ENCODE results near the gene SLC25A17.
"Not testable (repeated sequence)": the region's sequence is repeated elsewhere in the genome, so short reads cannot be mapped to it uniquely, and the experiment has no call there.

Gene SLC25A17

DNA sequence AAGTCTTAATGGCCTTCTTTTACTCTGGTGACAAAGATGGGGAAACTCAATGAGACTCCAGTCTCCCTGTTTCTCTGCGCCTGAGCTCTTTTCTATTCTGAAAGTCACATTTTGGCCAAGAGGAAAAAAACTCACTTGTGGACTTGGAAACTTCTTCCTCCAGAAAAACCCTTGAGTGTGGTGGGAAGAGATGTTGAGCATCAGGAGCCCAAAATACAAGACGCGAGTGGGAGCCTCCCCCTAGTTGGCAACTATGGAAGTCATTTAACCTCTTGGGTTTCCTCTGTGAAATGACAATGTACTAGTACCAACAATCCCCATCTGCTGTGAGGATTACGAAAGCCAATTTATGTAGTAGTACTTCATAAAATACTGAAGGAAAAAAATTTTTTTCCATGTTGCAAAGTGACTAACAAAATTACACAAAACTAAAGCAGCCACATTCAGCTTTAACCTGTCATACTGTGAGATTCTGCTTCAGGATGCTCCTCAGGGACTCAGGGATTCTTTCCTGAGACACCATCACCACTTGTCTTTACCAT, 524 bp upstream of the SLC25A17 start:
- DNase-seq (ENCODE audit: low spot score), result peak; percentile 43

DNA sequence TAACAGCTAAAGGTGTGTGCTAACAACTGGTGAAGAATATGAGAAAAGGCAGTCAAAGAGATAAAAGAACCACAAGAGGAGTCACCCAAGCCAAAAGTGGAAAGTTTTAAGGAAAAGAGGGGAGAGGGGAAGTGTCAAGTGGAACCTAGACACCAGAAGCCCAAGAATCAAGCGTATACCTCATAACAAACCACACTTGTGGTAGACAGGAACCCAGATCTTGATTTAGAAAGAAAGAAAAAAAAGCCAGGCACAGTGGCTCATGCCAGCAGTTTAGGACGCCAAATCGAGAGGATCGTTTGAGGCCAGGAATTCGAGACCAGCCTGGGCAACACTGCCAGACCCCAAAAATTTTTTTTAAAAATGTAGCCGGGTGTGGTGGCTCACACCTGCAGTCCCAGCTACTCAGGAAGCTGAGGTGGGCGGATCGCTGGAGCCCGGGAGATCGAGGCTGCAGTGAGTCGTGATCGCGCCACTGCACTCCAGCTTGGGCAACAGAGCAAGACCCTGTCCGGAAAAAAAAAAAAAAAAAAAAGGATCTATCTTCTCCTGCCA, 877 bp downstream of the SLC25A17 start:
- no peak for DNase-seq (ENCODE audit: low spot score)

DNA sequence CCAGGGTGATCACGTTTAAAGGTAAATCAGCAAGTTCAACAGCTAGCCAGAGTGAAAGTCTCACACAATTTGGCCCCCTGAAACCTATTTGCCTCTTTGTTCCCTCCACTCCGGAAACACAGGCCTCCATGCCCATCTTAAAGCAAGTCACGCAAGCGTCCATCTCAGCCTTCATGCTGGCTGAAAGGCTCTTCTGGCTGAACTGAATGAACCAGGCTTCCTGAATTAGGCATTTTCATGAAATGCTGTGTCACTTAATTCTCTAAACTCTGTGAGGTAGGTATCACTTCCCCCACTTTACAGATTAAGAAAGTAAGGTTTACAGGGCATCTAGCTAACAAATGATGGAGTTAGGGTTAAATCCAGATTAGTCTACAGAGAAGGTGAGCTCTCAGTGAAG, 1.4 kb downstream of the SLC25A17 start:
- no peak for DNase-seq (ENCODE audit: low spot score)

DNA sequence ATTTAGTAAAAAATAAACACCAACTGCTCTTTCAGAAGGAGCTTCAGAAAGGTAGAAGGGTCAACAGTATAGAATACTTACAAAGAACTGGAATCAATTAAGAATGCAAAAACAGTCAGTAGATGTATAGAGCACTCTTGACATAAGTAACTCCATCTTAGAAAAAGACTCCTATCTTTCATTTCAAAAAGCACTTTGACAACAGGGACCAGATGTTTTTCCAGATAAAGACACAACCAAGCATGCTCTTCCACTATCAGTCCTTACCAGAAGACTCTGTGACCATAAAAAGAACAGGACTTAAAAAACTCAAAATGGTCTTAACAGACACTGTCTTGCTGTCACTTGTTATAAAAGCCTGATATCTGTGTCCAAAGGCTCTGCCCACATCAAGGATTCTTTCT, 5.2 kb downstream of the SLC25A17 start:
- no peak for DNase-seq (ENCODE audit: low spot score)

DNA sequence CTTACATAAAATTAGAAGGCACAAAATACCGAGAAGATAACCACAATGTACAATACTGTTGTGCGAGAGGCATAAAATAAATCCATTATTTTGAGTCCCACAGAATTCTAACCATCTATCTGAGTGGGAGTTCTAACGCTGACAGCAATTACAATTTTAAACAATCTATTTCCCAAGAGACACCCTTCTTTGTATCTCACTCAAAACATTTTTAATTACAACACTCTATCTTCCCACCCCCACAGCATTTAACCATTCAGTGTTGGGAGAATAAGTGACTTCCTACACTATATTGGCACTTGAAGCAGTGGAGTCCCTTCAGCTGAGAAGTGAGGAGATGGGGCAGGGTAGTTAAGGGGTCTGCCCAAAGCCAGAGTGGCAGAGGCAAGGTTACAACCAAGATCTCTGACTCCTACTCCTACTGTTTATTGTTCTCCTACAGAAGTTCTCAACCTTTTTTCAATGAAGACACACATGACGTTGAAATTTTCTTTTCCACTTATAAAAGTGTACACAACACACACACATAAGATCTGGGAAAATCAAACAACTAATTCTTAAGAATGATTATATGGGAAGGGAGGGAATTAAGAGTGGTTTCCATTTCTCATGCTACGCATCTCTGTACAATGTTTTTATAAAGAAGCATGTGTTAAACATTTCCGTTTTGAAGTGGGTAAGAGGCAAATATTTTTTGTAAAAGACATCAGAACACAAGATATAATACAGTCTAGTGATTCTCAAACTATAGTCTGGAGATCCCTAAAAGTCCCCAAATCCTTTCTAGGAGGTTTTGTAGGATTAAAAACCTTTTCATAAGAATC, 10.9 kb downstream of the SLC25A17 start:
- DNase-seq (ENCODE audit: low spot score), result no peak

DNA sequence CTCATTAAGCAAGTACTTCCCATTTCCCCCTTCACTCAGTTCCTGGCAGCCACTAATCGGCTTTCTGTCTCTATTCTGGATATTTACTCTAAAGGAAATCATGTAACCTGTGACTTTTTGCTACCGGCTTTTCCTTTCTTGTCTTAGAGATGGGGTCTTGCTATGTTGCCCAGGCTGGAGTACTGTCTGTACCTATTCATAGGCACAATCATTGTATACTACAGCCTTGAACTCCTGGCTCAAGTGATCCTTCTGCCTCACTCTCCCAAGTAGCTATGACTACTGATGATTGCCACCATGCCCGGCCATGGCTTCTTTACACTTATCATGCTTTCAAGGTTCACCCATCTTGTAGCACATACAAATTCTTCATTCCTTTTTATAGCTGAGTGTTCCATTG, 12.4 kb downstream of the SLC25A17 start:
- no peak for DNase-seq (ENCODE audit: low spot score)

DNA sequence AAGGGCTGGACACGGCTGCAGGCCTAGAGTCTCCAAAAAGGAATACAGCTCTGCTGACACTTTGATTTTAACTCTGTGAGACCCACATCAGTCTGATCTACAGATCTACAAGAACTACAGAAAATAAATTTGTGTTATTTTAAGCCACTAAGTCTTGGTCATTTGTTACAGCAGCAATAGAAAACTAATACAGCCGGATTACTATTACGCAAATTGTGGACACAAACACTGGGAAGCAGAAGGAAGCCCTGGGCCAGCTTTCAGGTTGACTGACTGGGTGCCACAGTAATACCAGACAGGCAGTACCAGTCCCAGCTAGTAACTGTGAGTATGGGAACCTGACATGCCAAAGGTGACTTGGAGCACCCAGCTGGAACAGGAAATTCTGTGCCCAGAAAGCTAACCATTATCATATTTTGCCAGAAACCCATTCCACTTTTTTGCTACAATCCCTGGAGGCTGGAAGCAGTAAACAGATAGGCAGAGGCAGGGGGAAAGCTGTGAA, 13.4 kb downstream of the SLC25A17 start:
- DNase-seq (ENCODE audit: low spot score), result no peak

DNA sequence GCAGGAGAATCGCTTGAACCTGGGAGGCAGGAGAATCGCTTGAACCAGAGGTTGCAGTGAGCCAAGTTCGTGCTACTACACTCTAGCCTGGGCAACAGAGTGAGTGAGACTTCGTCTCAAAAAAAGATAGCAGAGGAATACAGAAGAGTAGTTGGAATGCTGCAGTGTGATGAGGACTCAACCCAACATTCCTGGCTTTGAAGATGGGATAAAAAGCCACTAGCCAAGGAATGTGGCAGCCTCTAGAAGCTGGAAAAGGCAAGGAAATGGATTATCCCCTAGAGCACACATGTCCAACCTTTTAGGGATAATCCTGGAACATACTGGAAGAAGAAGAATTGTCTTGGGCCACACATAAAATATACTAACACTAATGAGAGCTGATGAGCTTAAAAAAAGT, 13.9 kb downstream of the SLC25A17 start:
- no peak for DNase-seq (ENCODE audit: low spot score)

DNA sequence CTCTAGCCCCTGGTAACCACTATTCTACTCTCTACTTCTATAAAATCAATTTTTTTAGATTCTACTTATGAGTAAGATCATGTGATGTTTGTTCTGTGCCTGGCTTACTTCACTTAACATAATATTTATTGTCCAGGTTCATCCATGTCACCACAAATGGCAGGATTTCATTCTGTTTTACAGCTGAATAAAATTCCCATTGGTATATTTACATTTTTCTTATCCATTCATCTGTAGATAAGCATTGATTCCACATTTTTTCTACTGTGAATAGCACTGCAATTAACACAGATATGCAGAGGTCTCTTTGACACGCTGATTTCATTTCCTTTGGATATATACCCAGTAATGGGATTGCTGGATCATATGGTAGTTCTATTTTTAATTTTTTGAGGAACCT, 15.8 kb downstream of the SLC25A17 start:
- no peak for DNase-seq (ENCODE audit: low spot score)

DNA sequence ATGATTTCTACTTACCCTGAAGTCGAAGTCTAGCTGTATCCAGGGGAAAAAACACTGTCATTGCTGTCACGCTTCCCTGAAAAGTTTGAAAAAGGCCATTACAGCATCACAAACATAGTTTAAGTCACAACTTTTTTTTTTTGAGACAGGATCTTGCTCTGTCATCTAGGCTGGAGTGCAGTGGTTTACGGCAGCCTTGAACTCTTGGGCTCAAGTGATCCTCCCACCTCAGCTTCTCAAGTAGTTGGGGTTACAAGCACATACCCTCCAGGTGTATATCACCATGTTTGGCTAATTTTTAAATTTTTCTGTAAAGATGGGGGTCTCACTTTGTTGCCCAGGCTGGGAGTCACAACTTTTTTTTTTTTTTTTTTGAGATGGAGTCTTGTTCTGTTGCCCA, 20.1 kb downstream of the SLC25A17 start:
- no peak for DNase-seq (ENCODE audit: low spot score)

DNA sequence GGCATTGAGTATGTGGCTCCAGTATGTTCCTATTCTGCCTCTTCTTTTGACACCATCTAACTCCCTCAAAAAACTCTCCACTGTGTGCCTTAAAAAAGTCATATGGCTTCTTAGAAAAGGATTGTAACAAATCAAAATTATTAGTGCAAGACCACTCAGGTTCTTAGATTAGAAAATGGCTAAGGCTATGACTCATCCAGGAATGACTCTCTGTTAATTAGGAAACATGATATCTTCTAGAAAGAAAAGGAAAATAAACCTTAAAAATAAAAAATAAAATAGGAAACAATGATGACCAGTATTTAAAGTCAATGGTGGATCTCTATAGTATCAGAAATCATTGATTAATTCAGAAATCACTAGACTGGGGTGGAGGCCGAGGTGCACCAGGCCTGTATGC, 21.7 kb downstream of the SLC25A17 start:
- no peak for DNase-seq (ENCODE audit: low spot score)

DNA sequence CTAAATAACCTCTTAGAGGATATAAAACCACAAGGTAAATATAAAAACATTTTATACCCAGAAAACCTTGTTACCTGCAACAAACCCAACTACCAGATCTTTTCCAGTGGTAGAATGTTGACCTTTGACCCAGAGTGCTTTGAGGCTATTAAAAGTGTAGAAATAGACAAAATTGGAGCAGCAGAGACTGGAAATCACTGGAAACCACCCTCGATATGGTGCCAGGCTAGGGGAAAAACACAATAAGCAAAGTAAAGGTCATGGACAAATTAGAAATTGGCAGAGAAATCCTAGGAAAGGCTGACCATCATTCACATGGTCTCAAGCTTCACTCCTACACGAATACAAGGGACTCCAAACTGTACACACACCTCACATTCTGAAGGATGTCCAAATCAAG, 26.7 kb downstream of the SLC25A17 start:
- DNase-seq (ENCODE audit: low spot score), result no peak

DNA sequence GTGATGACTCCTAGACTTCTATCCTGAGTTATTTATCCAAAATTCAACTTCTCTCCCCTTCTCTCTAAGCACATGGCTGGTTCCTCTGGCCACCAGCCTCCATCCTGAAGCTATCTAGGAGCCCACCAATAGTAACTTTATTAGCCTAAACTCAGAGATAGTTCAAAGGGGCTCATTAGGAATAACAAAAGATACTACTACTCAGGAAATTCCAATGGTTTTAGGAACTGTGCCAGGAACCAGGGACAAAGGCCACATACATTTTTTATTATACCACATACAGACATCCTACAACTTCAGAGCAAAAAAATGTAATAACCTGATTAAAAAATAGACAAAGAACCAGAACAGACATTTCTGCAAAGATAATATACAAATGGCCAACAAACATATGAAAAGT, 27.9 kb downstream of the SLC25A17 start:
- DNase-seq (ENCODE audit: low spot score), result no peak

DNA sequence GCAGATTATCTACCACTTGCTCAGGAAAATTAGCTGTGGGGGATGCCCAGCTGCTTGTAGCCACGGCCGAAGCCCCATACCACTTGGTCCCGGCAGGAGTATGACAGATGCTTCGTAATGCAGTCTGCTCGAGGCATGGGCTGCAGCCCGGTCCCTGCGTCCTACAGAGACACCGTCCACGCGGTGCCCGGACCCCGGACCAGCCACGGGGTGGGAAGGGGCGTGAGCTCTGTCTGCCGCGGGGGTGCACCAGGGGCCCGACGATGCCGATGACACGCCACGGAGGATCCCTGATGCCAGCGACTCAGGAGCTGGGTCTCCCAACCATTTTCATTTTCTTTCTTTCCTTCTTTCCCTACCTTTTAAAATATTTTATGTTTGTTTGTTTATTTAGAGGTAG, 30.0 kb downstream of the SLC25A17 start:
- no peak for DNase-seq (ENCODE audit: low spot score)

DNA sequence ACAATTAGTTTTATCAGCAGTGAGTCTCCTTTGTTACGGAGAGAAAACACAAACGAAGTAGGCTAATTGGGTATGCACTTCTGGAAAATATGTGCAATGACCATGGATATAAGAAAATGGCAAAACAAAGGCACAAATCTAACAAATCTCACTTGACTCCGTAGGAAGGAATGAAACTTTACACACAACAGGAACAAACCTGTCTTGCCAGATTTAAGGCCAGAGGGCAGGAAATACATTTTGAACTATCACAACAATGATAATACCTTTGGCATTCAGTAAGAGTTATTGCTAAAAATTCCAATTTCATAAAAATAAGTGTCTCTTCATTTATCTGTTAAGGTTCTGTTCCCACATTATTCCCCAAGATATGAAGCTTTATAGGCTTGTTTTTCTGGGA, 36.6 kb downstream of the SLC25A17 start:
- DNase-seq (ENCODE audit: low spot score), result no peak

DNA sequence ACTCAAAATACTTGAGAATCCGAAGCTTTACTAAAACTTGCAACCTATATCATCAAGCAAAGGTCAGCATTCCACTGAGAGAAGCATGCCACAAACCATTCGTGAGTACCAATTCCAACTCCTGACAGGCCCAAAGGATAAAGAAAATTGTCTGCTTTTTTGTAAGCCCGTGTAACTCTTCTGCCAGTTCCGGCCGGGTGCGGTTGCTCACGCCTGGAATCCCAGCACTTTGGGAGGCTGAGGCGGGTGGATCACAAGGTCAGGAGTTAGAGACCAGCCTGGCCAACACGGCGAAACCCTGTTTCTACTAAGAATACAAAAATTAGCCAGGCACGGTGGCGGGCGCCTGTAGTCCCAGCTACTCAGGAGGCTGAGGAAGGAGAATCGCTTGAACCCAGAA, 37.4 kb downstream of the SLC25A17 start:
- DNase-seq (ENCODE audit: low spot score), result not testable (repeated sequence)

DNA sequence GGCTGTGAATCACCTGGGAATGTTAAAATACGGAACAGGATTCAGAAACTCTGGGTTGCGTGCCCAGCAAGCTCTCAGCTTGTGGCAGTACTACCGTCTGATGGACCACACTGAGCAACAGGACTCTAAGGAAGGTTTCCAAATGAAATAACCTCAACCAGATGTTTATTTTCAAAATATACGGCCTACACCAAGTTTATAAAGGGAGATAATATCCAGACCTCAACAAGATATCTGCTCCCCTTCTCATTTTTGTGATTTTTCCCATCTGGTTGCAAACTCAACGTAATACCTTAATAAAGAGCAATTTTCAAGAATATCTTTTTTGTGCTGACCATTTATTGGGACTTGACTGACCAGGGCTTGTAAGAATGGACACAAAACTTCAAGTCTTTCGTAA, 49.4 kb downstream of the SLC25A17 start:
- no peak for DNase-seq (ENCODE audit: low spot score)

DNA sequence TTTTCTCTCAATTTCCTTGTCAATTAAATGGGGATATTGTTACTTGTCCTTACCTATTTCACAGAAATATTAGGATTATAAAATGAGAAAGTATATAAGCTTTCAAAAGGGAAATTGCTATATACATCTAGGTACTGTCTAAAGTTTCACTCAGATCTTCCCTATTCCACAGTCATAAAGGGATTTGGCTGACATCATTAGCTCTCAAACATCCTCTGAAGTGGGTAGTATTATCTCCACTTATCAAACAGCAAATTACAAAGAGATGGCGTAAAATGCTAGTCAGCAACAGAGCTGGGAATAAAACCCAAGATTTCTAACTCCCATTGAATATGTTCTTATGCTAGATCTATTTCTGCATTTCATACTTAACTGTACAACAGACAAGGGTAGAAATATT, 50.9 kb downstream of the SLC25A17 start:
- DNase-seq (ENCODE audit: low spot score), result no peak

DNA sequence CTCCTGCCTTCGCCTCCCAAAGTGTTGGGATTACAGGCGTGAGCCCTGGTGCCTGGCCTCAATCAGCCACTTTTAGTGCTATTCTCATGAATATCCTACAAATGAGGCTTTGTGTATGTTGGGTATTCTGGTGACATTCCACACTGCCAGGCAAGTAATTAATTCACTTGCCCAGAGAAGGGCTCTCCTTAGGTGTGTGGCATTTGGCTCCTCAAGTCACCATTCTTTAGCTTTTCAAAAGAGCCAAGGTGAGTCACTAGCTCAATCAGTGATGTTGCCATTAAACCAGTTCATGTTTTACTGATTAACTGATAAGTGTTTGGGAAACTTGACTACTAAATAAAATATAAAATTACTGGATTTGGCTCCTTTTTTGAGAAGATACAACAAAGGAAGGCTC, 52.2 kb downstream of the SLC25A17 start:
- DNase-seq (ENCODE audit: low spot score), result no peak

DNA sequence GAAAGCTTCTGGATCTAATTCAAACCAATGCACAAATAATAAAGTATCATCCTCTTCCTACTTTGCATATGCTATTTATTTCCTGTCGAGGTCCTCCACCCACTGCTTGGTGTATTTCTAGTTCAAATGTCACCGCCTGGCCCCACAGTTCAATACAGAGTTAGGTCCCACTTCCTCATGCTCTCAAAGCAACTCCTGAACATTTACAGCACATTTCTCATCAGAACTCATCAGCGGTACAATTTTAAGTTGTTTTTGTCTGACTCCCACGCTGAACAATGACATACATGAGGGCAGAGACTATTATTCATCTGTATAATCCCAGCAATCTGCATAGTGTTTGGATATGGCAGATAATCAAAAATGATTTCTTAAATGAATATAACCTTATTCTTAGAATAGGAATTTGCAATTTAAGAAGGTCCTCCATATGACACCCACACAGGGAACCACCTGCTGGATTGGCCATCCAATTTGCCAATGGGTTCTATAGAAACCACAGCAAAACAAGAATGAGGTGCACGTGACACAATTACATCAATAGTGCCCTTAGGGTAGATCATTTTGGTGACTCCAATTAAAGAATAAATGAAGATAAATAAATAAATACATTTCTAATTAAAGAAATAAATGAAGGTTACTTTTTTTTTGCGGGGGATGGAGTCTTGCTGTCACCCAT, 54.2 kb downstream of the SLC25A17 start:
- peak; percentile 22 for DNase-seq (ENCODE audit: low spot score)

DNA sequence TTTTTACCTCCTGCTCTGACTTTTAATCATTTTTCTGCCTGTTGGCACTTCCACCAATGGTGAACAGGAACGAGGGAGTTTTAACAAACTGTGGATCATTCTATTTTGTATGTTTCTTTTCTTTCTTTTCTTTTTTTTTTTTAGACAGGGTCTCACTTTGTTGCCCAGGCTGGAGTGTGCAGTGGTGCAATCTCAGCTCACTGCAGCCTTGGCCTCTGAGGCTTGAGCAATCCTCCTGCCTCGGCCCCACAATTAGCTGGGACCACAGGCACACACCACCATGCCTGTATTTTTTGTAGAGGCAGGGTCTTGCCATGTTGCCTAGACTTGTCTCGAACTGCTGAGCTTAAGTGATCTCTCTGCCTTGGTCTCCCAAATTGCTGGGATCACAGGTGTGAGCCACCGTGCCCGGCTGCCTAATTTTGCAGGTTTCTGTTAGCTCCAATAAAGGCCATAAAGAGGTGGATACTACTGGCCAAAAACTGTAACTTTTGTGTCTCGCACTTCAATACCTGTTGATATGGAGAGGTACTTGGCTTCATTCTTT, 59.8 kb downstream of the SLC25A17 start:
- DNase-seq (ENCODE audit: low spot score), result no peak

DNA sequence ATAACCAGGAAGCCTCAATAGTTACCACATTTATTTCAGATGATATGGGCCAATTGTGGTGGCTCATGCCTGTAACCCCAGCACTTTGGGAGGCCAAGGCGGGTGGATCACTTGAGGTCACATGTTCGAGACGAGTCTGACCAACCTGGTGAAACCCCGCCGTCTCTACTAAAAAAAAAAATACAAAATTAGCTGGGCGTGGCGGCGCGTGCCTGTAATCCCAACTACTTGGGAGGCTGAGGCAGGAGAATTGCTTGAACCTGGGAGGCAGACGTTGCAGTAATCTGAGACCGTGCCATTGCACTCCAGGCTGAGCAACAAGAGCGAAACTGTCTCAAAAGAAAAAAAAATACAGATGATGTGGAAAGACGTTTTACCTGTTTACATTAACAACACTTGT, 60.3 kb downstream of the SLC25A17 start:
- DNase-seq (ENCODE audit: low spot score), result not testable (repeated sequence)

DNA sequence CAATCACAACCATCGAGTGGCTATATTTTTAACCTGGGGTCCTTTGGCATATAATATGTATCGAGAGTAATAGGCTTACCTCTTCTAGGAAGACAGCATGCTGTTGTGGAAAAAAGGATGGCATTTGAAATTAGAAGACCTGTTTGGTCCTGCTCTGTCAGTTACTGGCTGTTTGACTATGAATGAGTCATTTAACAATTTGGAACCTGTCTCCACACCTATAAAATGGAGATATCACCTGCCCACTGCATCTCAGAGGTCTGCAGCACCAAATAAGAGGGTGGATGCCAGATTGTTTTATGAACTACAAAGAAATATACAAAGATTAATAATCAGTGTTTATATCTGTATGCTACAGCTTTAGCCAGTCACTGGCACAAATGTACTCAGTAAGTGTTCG, 60.8 kb downstream of the SLC25A17 start:
- no peak for DNase-seq (ENCODE audit: low spot score)

Measured in GM03348 (cell line).